Karpas-422 (cell line): ENCODE data around the gene DIABLO. TPM values are rescaled to one million over a fixed set of nuclear protein-coding genes. Genes with fewer than 3 reads are reported as not detected.
"Not testable (repeated sequence)": the region's sequence is repeated elsewhere in the genome, so short reads cannot be mapped to it uniquely, and the experiment has no call there.

Source experiments
- DNase-seq: peaks from one replicate; pipeline ENCODE4 v3.0.0-alpha.2; 2015
- H2AFZ ChIP-seq: fragments of 200-600 bp; sonication (generic); 2 replicates; pipeline ENCODE4 v1.6.1; 2014; ENCODE audit warnings: antibody characterized with exemption, low read length, mixed read lengths
- H3K27ac ChIP-seq: fragments of 200-600 bp; sonication (generic); 2 replicates; pipeline ENCODE4 v1.5.1; 2014; ENCODE audit warnings: mild to moderate bottlenecking, low read length, moderate library complexity
- H3K27me3 ChIP-seq: fragments of 200-600 bp; sonication (generic); 2 replicates; pipeline ENCODE4 v1.6.1; 2014; ENCODE audit warnings: low read length, mixed read lengths
- H3K36me3 ChIP-seq: fragments of 200-600 bp; sonication (generic); 2 replicates; pipeline ENCODE4 v1.6.1; 2014; ENCODE audit warnings: low read length, mixed read lengths; ENCODE audit not compliant: insufficient read depth
- H3K4me1 ChIP-seq: fragments of 200-600 bp; sonication (generic); 2 replicates; pipeline ENCODE4 v1.6.1; 2014; ENCODE audit warnings: mild to moderate bottlenecking, low read length, mixed read lengths
- H3K4me2 ChIP-seq: fragments of 200-600 bp; sonication (generic); 2 replicates; pipeline ENCODE4 v1.6.1; 2014; ENCODE audit warnings: low read length, low read depth, mild to moderate bottlenecking; ENCODE audit not compliant: poor library complexity, severe bottlenecking
- H3K4me3 ChIP-seq: fragments of 200-600 bp; sonication (generic); 2 replicates; pipeline ENCODE4 v1.5.1; 2014; ENCODE audit warnings: mild to moderate bottlenecking, antibody characterized with exemption, low read length, mixed read lengths
- H3K79me2 ChIP-seq: fragments of 200-600 bp; sonication (generic); 2 replicates; pipeline ENCODE4 v1.6.1; 2014; ENCODE audit warnings: mild to moderate bottlenecking, low read length, mixed read lengths
- H3K9ac ChIP-seq: fragments of 200-600 bp; sonication (generic); 2 replicates; pipeline ENCODE4 v1.6.0; 2014; ENCODE audit warnings: low read length
- H3K9me2 ChIP-seq: fragments of 200-600 bp; sonication (generic), shearing (Covaris generic); replicated peaks from 2 replicates; pipeline ENCODE4 v1.6.0; 2014; ENCODE audit warnings: mild to moderate bottlenecking, low read length, moderate library complexity; ENCODE audit not compliant: insufficient read depth
- H3K9me3 ChIP-seq: fragments of 300-700, 200-600 bp; sonication (generic); 2 replicates; pipeline ENCODE4 v1.6.1; 2014; ENCODE audit warnings: low read length, mixed read lengths
- H4K20me1 ChIP-seq: fragments of 200-600 bp; sonication (generic); 2 replicates; pipeline ENCODE4 v1.6.1; 2014; ENCODE audit warnings: mild to moderate bottlenecking, antibody characterized with exemption, low read length, low read depth; ENCODE audit not compliant: insufficient read depth
- total RNA-seq: library from RNA; depleted of rRNA; stranded (reverse); fragments of >200 nt; shearing (Covaris generic); gene quantifications from 2 replicates; pipeline ENCODE4 v1.2.3, GENCODE V29; 2014; ENCODE audit warnings: low replicate concordance; rRNA removed

The DIABLO gene
- total RNA-seq = 42.2 and 45.8 TPM in 2 replicates

DNA sequence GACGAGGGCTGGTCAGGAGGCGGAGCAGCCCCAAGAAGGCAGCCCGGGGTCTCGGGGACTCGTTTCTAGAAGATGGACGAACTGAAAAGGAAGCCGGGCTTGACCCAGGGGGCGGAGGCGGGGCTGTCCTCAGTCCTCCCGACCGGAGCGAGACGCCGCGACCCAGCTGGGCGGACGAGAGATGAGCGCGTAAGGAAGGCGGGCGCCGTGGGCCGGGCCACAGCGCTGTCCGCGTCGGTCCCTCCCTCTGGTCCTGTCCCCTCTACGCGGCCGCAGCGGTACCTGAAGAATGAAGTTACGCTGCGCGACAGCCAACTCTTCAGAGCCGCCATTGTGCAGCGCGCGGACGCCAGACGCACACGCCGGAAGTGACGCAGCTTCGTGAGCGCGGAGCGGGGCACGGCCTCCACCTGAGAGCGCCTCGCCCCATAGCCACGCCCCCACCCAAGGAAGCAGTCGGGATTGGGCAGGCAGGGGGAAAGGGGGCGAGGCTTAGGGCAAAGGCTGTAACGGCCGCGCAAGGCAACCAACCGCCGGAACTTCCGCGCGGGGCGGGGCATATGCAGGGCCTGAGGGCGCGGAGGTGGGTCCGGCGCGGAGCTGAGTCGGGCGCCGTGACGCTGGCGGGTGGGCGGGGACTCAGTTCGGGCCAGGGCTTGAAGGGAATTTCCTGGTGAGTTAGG lies at the start of gene DIABLO:
TSS of gene DIABLO (minus strand) at position 370 of the 683 bp plus-strand sequence. CDS start at position 332, 38 bp downstream.
- Histone ChIP-seq H3K36me3 (peaks cover 24% of the 10 kb centered on the region), H4K20me1 (no peaks in the 10 kb centered on the region), H3K27me3 (no peaks in the 10 kb centered on the region), H3K79me2 (peaks cover 47% of the 10 kb centered on the region), H3K4me3 (peak within 1 kb of the TSS; percentile 86), H3K4me2 (peak within 1 kb of the TSS; percentile 75), H3K4me1 (peaks cover 25% of the 10 kb centered on the region), H3K9me3 (no peaks in the 10 kb centered on the region), H2AFZ (peak within 1 kb of the TSS; percentile 44), H3K9me2 (no peaks in the 10 kb centered on the region), H3K27ac (peak within 1 kb of the TSS; percentile 43; the same call in 1 of the 2 replicates), H3K9ac (peak within 1 kb of the TSS; percentile 83)
- peak; percentile 100 for DNase-seq

GRCh38 chr12:122275459-122275858 lies 49.6 kb upstream of the DIABLO start:
- Histone ChIP-seq H3K9me3 (no peaks in the 10 kb centered on the region), H3K9me2 (no peaks in the 10 kb centered on the region), H3K4me2 (no peak overlapping the region), H3K4me3 (no peak overlapping the region), H3K9ac (no peak overlapping the region), H3K4me1 (no peaks in the 10 kb centered on the region), H3K79me2 (no peaks in the 10 kb centered on the region), H3K27ac (no peak overlapping the region), H3K36me3 (no peaks in the 10 kb centered on the region), H3K27me3 (no peaks in the 10 kb centered on the region), H2AFZ (no peak overlapping the region), H4K20me1 (no peaks in the 10 kb centered on the region)
- DNase-seq = no peak

DNA sequence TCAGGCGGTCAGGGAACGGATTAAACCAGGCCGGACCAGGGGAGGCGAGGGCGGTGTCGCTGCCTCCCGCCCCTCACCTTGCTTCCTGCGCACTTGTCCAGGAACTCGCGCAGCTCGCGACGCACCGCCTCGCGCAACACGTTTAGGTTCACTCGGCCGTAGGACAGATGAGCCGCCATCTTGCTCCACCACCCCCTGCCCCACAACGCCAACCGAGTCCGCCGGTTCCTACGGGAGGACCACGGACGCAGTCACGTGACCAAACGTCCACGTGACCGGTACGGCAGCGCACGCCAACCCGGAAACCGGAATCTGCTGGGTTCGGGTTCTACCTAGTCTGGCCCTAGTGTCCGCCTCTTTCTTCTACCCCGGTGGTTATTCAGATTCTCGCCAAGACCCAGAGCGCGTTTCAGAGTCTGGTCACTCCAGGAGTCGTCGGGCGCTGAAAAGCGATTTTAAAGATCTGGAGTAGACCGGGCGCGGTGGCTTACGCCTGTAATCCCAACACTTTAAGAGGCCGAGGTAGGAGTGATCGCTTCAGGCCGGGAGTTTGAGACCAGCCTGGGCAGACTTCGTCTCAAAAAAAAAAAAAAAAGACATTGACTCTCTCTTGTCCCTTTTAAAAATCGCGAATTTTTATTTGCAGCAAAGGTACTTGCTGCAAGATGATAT lies 40.5 kb upstream of the DIABLO start, which contains the start of gene VPS33A:
TSS of gene VPS33A (minus strand) at position 265 of the 672 bp plus-strand sequence. CDS start at position 179, 86 bp downstream.
- H3K9me2 ChIP-seq = no peaks in the 10 kb centered on the region
- no peaks in the 10 kb centered on the region for H4K20me1 ChIP-seq
- DNase-seq = peak; percentile 99
- peak within 1 kb of the TSS; percentile 80 for H3K27ac ChIP-seq
- no peaks in the 10 kb centered on the region for H3K27me3 ChIP-seq
- peak within 1 kb of the TSS; percentile 87 for H3K4me3 ChIP-seq
- peaks cover 28% of the 10 kb centered on the region for H3K79me2 ChIP-seq
- H3K4me1 ChIP-seq = peaks cover 17% of the 10 kb centered on the region
- H3K4me2 ChIP-seq = peak within 1 kb of the TSS; percentile 68
- H3K36me3 ChIP-seq = peaks cover 2% of the 10 kb centered on the region; the same call in 1 of the 2 replicates
- H3K9me3 ChIP-seq = no peaks in the 10 kb centered on the region
- peak within 1 kb of the TSS; percentile 87 for H3K9ac ChIP-seq
- H2AFZ ChIP-seq = peak within 1 kb of the TSS; percentile 86

DNA sequence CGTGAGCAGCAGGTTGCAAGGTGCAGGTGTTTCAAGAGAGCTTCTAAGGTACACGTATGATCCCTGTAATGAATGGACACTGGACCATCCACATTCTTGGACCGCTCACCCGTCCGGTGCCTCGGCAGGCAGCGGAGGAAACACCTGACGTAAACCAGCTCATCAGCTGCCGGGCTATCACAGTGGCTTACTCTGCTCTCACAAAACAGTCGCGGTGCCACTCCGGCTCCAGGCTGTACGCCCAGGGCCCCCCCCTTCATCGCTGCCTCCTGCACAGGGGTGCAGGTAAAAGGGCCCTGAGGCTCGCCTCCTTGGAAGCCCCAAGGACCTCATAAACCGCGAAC lies 40.0 kb upstream of the DIABLO start:
- H3K9me2 ChIP-seq = no peaks in the 10 kb centered on the region
- peak overlapping the region; percentile 87 for H3K4me3 ChIP-seq
- peak overlapping the region; percentile 68 for H3K4me2 ChIP-seq
- no peak for DNase-seq
- peak overlapping the region; percentile 87 for H3K9ac ChIP-seq
- no peaks in the 10 kb centered on the region for H4K20me1 ChIP-seq
- H3K79me2 ChIP-seq = peaks cover 28% of the 10 kb centered on the region
- no peaks in the 10 kb centered on the region for H3K9me3 ChIP-seq
- peak overlapping the region; percentile 85 for H2AFZ ChIP-seq
- peak overlapping the region; percentile 53 for H3K27ac ChIP-seq
- H3K27me3 ChIP-seq = no peaks in the 10 kb centered on the region
- H3K4me1 ChIP-seq = peaks cover 17% of the 10 kb centered on the region
- H3K36me3 ChIP-seq = peaks cover 7% of the 10 kb centered on the region; the same call in 1 of the 2 replicates

GRCh38 chr12:122265476-122265875 lies 39.6 kb upstream of the DIABLO start:
- Histone ChIP-seq H4K20me1 (no peaks in the 10 kb centered on the region), H3K4me2 (peak overlapping the region; percentile 68), H3K9me3 (no peaks in the 10 kb centered on the region), H3K4me1 (peaks cover 17% of the 10 kb centered on the region), H3K27ac (peak overlapping the region; percentile 53), H3K36me3 (peaks cover 7% of the 10 kb centered on the region; the same call in 1 of the 2 replicates), H3K27me3 (no peaks in the 10 kb centered on the region), H2AFZ (peak overlapping the region; percentile 85), H3K4me3 (peak overlapping the region; percentile 87), H3K9ac (peak overlapping the region; percentile 87), H3K79me2 (peaks cover 28% of the 10 kb centered on the region), H3K9me2 (no peaks in the 10 kb centered on the region)
- peak; percentile 58 for DNase-seq

GRCh38 chr12:122260735-122261134 lies 34.9 kb upstream of the DIABLO start:
- not testable (repeated sequence) for DNase-seq, H3K4me3 ChIP-seq

DNA sequence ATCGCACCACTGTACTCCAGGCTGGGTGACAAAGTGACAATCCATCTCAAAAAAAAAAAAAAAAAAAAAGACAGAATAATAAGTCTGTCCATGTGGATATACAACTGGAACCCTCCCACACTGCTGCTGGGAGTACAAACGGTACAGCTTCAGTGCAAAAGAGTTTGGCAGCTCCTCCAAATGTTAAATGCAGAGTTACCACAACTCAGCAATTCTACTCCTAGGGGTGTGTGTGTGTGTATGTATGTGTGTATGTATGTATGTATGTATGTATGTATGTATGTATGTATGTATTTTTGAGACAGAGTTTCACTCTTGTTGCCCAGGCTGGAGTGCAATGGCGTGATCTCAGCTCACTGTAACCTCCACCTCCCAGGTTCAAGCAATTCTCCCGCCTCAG lies 33.1 kb upstream of the DIABLO start:
- H3K27ac ChIP-seq, H4K20me1 ChIP-seq, H3K9ac ChIP-seq, H3K4me1 ChIP-seq, H3K9me2 ChIP-seq, H2AFZ ChIP-seq, H3K4me2 ChIP-seq, H3K4me3 ChIP-seq, H3K9me3 ChIP-seq, H3K27me3 ChIP-seq, DNase-seq: not testable (repeated sequence)
- Histone ChIP-seq H3K79me2 (peaks cover 17% of the 10 kb centered on the region; the same call in 1 of the 2 replicates), H3K36me3 (peaks cover 14% of the 10 kb centered on the region; the same call in 1 of the 2 replicates)

More at GRCh38 chr12:122260735-122261134, 34.9 kb upstream of the DIABLO start:
- not testable (repeated sequence) for H4K20me1 ChIP-seq, H2AFZ ChIP-seq, H3K4me2 ChIP-seq, H3K9me2 ChIP-seq, H3K9ac ChIP-seq, H3K27me3 ChIP-seq, H3K27ac ChIP-seq, H3K9me3 ChIP-seq, H3K4me1 ChIP-seq
- Histone ChIP-seq H3K36me3 (peaks cover 14% of the 10 kb centered on the region; the same call in 1 of the 2 replicates), H3K79me2 (peaks cover 30% of the 10 kb centered on the region)

- not testable (repeated sequence) for H3K9me3 ChIP-seq, H3K4me2 ChIP-seq, H3K27ac ChIP-seq, DNase-seq, H3K27me3 ChIP-seq, H3K9ac ChIP-seq, H4K20me1 ChIP-seq, H3K9me2 ChIP-seq, H3K4me3 ChIP-seq, H2AFZ ChIP-seq, H3K4me1 ChIP-seq
- Histone ChIP-seq H3K36me3 (peaks cover 14% of the 10 kb centered on the region; the same call in 1 of the 2 replicates), H3K79me2 (peaks cover 18% of the 10 kb centered on the region; the same call in 1 of the 2 replicates)
Measured at GRCh38 chr12:122258462-122258861, 32.6 kb upstream of the DIABLO start.
